Epithelial cell of prostate (primary cell): ENCODE data around the gene NAT10.
"Not testable (repeated sequence)": the region's sequence is repeated elsewhere in the genome, so short reads cannot be mapped to it uniquely, and the experiment has no call there.

Source experiments
- DNase-seq: peaks from one replicate; pipeline ENCODE4 v3.0.0-alpha.2; 2011; ENCODE audit warnings: low read depth, low spot score
- H3K27ac ChIP-seq: fragments of 450-650 bp; 2 replicates; pipeline ENCODE4 v1.5.1; 2017; ENCODE audit warnings: mild to moderate bottlenecking

NAT10 gene

DNA sequence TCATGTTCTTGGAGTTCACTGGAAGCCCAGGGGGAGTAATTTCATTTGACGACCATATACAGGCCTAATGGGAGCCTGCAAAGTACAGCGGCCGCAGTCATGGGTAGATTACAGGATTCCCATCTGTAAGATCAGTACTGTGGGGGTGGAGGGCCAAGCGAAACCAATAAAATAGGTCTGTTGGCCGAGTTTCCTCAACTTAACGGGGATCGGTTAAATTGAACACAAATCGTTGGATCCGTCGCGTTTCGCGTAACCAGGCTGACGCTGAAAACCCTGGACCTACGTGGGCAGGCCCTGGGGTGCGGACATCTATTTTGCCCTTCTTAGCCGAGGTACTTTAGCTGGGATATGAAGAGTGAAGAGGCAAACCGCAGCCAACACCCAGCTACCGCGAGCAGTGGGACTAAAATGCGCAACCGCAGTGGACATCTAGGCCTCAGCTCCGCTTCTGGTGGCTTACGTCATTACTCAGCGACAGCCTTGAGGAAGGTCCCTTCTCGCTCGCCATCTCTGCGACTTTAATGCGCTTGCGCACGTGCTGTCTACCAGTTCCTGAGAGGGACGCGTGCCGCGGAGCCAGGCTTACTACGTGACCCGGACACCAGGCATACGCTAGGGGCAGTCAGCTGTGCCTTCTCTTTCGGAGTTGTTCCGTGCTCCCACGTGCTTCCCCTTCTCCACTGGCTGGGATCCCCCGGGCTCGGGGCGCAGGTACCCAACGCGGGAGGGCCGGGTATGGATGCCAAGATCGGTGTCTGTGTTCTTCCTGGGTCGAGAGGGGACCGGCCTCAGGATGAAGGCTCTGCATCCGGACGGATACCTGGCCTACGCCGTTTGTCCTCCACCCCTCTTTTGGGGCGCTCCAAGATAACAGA lies at the start of gene NAT10:
Gene NAT10, plus strand, starts transcription at position 551 of the 878 bp plus-strand sequence. CDS start 2,597 bp downstream, outside the sequence.
- peak; percentile 96 for DNase-seq
- H3K27ac ChIP-seq, result peak within 1 kb of the TSS; percentile 86

DNA sequence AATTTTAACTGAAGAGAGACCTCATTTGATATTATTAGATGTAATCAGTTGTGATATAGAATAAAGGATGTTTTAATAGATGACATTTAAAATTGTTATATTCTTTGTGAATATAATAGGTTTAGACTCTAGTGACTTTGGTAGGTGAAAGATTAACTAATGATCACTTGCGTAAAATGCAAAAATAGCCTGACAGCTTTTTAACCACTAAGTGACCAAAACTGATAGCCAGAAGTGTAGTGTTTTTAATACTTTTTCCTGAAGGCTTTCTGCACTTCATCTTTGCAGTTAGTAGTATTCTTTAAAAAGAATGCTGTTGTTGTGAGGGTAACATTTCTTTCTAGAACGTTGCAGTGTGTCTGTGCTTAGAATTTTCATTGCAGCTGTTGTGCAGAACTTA lies 48.8 kb upstream of the NAT10 start:
- DNase-seq, result no peak
- no peak overlapping the region for H3K27ac ChIP-seq

DNA sequence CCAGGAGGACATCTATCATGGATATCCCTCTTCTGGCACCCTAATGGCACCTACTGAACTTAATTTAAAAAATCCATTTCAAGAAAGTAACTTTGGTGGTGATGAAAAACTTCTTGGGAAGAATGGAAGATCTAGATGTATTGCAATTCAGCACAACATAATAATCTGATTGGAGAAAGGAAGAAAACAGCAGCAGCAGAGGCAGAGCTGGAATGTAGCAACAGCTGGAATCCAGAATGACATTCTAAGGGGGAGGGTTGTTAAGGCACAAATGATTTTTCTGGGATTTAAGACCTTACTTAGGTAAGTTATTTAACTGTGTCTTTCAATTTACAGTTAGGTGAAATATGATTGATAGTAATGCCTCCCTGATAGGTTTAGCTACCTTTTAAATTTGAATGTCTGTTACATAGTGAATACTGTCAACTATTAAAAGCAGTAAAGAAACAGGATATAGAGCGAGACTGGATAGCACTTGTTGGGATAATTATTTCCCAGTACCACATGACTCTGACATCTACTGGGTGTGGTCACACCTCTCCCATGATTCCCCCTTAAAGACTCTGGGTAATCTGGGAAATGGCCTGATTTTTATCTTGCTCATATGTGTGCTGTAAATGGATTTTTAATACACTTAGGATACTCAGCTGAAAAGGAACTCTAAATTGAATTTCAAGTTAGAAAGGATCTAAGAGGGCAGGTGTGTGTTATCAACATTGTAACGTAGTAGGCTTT lies 42.2 kb upstream of the NAT10 start:
- DNase-seq, result no peak
- H3K27ac ChIP-seq, result no peak overlapping the region

DNA sequence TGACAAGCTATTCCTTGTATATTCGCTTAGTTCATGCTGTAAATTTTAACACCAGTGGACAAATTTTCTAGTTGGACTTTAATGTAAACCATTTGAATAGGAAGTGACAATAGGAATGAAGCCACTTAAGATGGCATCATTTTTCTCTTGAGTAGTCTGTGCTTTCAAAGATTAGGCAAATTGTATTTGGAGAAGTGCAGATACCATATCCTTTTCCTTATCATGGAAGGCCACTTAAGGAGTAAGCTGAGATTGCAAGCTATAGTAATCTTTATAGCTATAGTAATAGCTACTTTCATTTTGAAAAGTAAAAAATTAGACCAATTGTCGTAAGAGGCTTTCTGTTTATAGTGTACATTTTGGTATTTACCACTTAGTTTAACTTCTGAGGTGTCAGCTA lies 41.1 kb upstream of the NAT10 start:
- no peak overlapping the region for H3K27ac ChIP-seq
- no peak for DNase-seq

DNA sequence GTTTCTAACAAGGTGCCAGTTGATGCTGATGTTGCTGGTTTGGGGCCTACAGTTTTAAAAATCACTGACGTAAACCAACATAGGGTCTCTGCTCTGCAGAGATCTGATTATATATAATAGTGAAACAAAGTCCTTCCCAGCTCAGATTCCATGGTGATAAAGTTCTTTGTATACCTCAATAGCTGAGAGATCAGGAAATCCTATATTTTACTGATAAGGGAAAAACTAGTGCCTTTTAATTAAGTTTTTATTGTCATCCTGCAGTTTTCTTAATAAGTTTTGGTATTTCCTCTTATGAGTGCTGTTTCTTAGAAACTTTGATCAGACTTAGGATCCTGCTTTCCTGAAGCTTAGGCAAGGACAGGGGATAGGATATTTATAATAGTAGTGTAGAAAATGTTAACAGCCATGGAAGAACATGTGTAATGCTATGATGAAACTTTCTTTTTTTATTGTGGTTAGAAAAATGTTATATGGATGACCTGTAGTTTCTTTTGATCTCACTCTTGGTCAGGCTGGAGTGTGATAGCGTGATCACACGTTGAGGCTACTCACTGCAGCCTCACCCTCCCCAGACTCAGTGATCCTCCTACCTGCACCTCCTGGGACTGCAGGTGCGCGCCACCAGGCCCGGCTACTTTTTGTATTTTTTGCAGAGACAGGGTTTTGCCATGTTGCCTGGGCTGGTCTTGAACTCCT lies 39.8 kb upstream of the NAT10 start:
- peak overlapping the region; percentile 46 for H3K27ac ChIP-seq
- DNase-seq, result no peak

DNA sequence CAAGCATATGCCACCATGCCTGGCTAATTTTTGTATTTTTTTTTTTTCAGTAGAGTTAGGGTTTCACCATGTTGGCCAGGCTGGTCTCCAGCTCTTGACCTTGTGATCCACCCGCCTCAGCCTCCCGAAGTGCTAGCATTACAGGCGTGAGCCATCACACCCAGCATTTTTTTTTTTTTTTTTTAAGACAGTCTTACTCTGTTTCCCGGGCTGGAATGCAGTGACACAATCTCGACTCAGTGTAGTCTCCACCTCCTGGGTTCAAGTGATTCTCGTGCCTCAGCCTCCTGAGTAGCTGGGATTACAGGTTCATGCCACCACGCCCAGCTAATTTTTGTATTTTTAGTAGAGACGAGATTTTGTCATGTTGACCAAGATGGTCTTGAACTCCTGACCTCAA lies 38.7 kb upstream of the NAT10 start:
- DNase-seq, result not testable (repeated sequence)
- H3K27ac ChIP-seq, result peak overlapping the region; percentile 46

DNA sequence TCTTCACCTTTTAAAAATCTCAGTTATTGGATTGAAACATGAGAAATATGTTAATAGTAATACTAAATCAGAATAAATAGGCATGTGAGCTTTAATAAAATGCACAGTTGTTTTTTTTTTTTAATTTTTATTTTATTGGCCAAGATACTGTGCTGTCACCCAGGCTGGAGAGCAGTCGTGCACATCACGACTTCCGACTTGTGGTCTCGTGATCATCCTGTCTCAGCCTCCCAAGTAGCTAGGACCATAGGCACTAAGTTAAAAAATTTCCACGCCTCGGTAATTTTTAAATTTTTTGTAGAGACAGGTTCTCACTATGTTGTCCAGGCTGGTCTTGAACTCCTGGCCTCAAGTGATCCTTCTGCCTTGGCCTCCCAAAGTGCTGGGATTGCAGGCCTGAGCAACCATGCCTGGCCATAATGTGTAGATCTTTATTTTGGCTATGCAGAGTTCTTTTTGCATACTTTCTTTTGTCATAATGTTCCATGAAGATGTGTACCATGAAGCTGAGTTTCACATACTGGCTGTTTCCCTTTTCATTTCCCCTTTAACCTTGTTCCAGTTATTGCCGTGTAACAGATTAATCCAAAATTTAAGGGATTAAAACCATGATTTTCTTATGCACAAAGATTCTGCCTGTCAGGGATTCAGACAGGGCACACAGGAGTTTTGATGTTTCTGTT lies 37.9 kb upstream of the NAT10 start:
- peak overlapping the region; percentile 46 for H3K27ac ChIP-seq
- no peak for DNase-seq

DNA sequence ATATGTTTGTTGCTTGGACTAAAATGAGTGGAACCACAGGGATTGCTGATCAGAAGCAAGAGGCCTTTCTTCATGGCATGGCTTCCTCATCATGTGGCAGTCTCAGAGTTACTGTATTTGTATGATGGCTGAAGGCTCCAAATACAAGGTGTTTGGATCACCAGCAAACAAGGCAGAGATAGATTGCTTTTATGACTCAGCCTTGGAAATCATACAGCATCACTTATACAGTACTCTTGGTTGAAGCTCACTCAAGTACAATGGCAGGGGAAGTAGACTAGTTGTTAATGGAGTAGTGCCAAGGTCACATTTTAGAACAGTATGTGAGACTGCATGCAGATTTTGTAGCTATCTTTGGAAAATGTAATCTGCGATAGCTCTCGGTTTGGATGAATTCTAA lies 37.3 kb upstream of the NAT10 start:
- no peak for DNase-seq
- H3K27ac ChIP-seq, result peak overlapping the region; percentile 46

DNA sequence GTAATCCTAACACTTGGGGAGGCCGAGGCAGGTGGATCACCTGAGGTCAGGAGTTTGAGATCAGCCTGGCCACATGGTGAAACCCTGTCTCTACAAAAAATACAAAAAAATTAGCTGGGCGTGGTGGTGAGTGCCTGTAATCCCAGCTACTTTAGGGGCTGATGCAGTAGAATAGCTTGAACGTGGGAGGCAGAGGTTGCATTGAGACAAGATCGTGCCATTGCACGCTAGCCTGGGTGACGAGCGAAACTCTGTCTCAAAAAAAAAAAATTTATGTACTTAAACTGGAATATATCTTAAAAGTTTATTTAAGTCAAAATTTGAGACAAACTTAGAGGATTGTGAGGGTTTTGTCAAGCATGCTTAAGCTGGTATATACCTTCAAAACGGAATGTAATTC lies 34.1 kb upstream of the NAT10 start:
- H3K27ac ChIP-seq, DNase-seq: not testable (repeated sequence)

DNA sequence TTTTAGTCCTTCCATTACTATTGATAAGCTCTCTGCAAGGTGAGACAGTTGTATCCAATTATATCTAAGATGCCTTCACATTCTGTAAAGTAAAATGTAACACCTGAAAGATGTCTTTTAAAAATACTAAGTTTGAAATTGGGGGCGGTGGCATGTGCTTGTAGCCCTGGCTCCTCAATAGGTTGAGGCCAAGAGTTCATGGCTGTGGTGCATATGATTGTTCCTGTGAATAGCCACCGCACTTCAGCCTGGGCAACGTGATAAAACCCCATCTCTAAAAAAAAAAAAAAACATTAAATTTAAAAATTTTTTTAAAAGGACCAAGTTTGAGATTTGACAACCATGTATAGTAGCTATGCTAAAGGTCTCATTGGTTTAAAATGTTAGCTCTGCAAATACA lies 33.4 kb upstream of the NAT10 start:
- H3K27ac ChIP-seq, result no peak overlapping the region

DNA sequence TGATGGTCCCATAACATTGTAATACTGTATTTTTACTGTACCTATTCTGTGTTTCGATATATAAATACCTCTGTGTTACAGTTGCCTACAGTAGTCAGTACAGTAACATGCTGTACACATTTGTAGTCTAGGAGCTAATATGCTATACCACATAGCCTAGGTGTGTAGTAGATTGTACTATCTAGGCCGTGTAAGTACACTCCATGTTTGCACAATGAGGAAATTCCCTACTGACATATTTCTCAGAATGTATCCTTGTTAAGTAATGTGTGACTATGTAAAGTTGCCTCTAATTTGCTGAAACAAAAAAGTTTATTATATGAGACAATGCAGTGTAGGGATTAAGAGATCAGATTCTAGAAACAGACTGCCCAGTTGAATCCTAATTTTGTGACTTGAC lies 32.6 kb upstream of the NAT10 start:
- no peak overlapping the region for H3K27ac ChIP-seq
- no peak for DNase-seq

More for the DNA sequence above, 33.4 kb upstream of the NAT10 start:
- no peak for DNase-seq

DNA sequence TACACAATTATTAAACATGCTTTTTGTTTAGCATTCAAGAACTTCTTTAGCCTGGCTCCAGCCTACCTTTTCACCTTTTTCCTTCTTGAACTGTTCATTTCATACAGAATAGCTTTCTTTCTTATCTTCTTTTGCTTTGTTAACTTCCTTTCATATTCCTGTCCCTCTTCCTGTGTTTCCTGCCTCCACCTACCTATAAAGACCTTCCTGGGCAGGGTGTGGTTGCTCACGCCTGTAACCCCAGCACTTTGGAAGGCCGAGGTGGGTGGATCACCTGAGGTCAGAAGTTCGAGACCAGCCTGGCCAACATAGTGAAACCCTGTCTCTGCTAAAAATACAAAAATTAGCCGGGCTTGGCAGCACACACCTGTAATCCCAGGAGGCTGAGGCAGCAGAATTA lies 31.0 kb upstream of the NAT10 start:
- no peak for DNase-seq
- peak overlapping the region; percentile 52 for H3K27ac ChIP-seq

DNA sequence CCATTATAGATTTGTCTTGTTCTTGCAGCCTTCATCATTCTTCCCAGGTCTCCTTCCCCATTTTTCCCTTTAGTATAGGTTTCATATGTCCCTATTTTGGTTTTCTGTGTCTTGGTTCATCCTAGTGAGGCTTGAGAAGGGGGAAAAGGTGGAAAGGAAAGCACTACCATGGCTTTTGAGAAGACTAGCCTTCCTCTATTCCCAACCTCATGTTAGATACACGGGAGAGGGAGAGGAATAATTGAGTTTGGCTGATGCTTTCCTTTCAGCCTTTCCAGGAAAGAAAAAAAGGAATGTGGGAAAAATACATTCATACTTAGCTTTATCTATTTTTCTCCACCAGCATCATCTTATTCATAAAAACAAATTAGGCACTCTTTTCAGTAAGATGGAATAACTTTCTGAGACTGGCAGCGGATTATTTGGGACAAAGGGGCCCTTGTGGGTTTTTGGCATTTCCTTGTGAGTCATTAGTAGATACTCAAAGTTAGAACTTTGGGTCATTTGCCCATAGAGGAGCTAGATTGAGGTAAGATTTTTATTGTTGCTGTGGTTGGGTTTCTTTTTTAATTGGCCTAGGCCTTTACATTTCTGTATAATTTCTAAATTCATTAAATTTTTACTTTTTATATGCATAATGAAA lies 30.1 kb upstream of the NAT10 start:
- peak overlapping the region; percentile 52 for H3K27ac ChIP-seq
- DNase-seq, result no peak

DNA sequence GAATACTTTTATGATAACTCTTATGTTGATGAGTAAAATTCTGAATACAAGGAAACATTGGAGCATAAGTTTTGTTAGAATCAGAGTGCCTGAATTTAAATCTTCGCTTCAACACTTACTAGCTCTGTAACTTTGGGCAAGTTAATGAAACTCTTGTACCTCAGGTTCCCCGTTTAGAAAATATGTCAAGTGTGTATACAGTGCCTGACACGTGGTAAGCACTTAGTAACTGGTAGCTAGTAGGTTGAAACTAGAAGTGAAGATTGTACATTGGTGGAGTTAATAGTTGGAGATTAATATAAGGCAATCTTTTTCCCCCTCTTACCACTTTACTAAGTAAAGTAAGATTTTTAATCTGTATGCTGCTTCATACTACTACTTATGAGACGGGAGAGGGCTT lies 24.8 kb upstream of the NAT10 start:
- H3K27ac ChIP-seq, result no peak overlapping the region
- no peak for DNase-seq

DNA sequence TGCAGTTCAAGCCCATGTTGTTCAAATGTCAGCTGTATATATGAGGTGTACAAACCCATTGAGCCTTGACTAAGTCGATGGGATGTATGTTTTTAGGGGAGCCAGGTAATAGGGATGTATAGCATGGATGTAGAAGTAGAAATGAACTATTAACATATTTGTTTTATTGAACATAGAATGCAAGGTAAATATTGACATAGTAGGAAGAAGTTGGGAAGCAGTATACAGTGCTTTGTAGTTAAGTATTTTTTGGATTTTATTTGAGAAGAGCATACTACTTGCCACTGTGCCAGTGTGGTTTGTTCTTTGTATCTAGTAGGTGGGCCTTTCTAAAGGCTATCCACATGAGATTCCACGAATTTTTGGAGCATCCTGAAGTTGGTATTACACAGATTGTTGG lies 20.8 kb upstream of the NAT10 start:
- H3K27ac ChIP-seq, result no peak overlapping the region
- DNase-seq, result no peak

DNA sequence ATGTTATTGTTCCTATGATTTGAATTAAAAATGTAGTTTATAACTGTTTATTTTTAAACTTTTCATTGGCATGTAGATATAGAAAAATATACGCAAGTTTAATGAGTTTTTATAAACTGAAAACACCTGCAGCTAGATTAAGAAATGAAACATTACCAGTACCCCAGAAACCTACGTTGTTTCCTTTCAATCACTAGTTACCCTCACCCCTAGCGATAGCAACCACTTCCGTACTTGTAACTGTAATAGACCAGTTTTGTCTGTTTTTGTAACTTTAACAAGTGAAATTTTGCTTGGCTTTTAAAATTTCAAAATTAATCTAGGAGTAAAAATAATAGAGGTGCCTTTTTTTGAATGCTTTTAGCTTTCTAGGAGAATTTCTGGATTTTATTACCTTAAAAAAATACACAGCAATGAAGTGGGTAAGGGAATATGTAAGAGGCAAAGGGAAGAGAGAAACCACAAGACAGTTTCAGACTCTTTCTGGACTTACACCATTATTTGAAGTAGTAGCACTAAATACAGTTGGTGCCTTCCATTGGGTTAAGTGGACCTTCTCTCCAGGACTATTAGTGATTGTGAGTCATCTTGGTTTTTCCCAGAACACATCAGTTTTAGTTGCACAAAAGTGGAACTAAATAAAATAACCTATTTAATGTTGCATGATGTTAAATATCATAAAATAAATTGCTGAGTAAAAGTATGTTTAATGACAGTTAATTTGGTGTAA lies 18.7 kb upstream of the NAT10 start:
- no peak for DNase-seq

DNA sequence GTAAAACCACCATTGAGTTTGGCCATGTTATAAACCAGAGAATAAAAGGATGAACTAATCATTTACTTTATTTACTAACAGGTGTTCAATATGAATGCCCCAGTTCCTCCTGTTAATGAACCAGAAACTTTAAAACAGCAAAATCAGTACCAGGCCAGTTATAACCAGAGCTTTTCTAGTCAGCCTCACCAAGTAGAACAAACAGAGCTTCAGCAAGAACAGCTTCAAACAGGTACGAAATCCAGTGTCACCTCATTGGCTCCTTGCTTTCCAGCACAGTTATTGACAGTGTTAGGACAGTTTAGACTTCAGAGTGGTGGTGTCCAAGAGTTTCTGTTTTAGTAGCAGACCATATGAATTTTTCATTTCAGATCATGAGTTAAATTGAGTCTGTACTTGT lies 13.6 kb upstream of the NAT10 start:
- no peak for DNase-seq
- H3K27ac ChIP-seq, result no peak overlapping the region

More for the DNA sequence above, 18.7 kb upstream of the NAT10 start:
- H3K27ac ChIP-seq, result no peak overlapping the region

DNA sequence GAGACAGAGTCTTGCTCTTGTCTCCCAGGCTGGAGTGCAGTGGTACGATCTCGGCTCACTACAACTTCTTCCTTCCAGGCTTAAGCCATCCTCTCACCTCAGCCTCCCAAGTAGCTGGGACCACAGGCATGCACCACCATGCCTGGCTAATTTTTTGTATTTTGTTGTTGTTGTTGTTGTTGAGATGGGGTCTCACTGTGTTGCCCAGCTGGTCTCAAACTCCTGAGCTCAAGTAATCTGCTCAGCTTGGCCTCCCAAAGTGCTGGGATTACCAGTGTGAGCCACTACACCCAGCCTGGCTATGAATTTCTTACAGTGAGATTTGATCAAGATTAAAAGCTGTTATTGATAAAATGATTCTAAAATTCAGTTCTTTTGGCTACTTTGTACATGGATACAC lies 10.5 kb upstream of the NAT10 start:
- H3K27ac ChIP-seq, DNase-seq: not testable (repeated sequence)

DNA sequence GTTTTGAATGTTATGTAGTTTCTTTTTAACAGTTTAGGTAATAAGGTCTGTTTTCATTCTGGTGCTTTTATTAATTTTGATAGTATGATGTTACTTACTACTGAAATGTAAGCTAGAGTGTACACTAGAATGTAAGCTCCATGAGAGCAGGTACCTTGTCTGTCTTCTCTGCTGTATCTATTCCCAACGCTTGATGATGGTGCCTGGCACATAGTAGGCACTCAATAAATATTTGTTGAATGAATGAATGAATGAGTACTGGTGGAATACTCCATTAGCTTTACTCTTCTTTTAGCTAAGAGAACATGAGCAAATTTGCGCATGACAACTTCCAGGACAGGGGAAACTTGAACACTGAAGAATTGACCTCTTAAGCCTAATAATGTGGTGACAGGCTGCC lies 6.6 kb upstream of the NAT10 start:
- DNase-seq, result no peak
- H3K27ac ChIP-seq, result no peak overlapping the region
